Right atrium auricular region (tissue), 2 donors: ENCODE measurements around the gene OGN. TPM values are rescaled to one million over a fixed set of nuclear protein-coding genes. Genes with fewer than 3 reads are reported as not detected.
A peak's percentile ranks its signal among the peaks of the same experiment; 100 is the strongest.

Source experiments
- DNase-seq: peaks from one replicate; pipeline ENCODE4 v3.0.0-alpha.2; 2019; ENCODE audit warnings: low spot score
- H3K27ac ChIP-seq, 2 donors: fragments of 200-600 bp; sonication (generic); 1 replicate in 1 of 2; 2 replicates in 1 of 2; pipeline ENCODE4 v1.5.1; 2016 to 2019
- H3K27me3 ChIP-seq, 2 donors: fragments of 200-600 bp; sonication (generic); one replicate each; pipeline versions ENCODE4 v1.5.1 to v1.6.0; 2017 to 2019
- H3K36me3 ChIP-seq: fragments of 200-600 bp; sonication (generic); one replicate; pipeline ENCODE4 v1.5.1; 2016
- H3K4me1 ChIP-seq, 2 donors: fragments of 200-600 bp; sonication (generic); one replicate each; pipeline versions ENCODE4 v1.5.1 to v1.6.0; 2017 to 2019
- H3K4me3 ChIP-seq, 2 donors: fragments of 200-600 bp; sonication (generic); 1 replicate in 1 of 2; 2 replicates in 1 of 2; pipeline ENCODE4 v1.5.1; 2017 to 2019; ENCODE audit warnings: mild to moderate bottlenecking in 1 of 2, moderate library complexity in 1 of 2
- H3K9me3 ChIP-seq, 2 donors: fragments of 200-600 bp; sonication (generic); one replicate each; pipeline ENCODE4 v1.5.1; 2019
- total RNA-seq, 2 donors: library from RNA; depleted of rRNA; stranded (reverse); fragments of >200 nt; gene quantifications; one replicate each; pipeline ENCODE4 v1.1.0, GENCODE V29; 2016
- TF ChIP-seq, protein P1 (sequence below), 2 donors: fragments of 200-600 bp; sonication (generic); IDR thresholded peaks; one replicate each; pipeline ENCODE4 v1.5.1; 2019; ENCODE audit warnings: antibody characterized with exemption in 2 of 2

The OGN gene
- total RNA-seq, 2 donors from 2014 or later, result 15.5 to 39.1 TPM

DNA sequence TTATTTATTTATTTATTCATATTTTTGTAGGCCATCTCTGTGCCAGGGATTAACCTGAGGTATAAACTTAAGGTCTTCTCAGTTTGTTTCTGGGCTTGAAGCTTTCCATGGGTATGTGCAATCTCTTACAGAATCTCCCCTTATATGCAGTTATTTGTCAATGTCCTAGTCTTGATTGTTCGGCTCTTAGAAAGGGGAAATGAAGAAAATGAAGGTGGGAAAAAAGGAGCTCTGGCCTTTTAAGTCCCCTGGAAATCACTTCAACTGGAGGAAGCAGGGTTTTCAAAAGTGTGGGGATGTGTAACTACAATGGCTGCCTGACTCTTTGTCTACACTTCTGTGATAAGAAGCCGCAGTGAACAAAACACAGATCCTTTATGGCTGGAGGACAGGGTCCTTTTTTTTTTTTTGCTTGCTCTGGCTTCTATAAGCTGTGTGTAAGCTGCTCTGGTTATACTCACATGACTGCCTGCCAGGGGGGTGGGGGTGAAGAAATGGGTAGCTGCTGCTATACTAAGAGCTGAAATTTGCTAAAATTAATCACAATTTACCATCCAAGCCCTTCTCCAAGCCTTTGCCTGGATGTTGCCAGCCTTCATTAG is 44.9 kb downstream of the OGN start:
- Histone ChIP-seq H3K9me3 (peaks cover 0 to 38% of the 10 kb centered on the region in 2 donors), H3K4me1 (no peaks in the 10 kb centered on the region), H3K27me3 (no peaks in the 10 kb centered on the region), H3K4me3 (no peak overlapping the region), H3K27ac (no peak overlapping the region), H3K36me3 (no peaks in the 10 kb centered on the region)
- TF ChIP-seq, protein P1, sequence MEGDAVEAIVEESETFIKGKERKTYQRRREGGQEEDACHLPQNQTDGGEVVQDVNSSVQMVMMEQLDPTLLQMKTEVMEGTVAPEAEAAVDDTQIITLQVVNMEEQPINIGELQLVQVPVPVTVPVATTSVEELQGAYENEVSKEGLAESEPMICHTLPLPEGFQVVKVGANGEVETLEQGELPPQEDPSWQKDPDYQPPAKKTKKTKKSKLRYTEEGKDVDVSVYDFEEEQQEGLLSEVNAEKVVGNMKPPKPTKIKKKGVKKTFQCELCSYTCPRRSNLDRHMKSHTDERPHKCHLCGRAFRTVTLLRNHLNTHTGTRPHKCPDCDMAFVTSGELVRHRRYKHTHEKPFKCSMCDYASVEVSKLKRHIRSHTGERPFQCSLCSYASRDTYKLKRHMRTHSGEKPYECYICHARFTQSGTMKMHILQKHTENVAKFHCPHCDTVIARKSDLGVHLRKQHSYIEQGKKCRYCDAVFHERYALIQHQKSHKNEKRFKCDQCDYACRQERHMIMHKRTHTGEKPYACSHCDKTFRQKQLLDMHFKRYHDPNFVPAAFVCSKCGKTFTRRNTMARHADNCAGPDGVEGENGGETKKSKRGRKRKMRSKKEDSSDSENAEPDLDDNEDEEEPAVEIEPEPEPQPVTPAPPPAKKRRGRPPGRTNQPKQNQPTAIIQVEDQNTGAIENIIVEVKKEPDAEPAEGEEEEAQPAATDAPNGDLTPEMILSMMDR (IDR thresholded peaks at IDR 0.05), result no peak
- no peak for DNase-seq

DNA sequence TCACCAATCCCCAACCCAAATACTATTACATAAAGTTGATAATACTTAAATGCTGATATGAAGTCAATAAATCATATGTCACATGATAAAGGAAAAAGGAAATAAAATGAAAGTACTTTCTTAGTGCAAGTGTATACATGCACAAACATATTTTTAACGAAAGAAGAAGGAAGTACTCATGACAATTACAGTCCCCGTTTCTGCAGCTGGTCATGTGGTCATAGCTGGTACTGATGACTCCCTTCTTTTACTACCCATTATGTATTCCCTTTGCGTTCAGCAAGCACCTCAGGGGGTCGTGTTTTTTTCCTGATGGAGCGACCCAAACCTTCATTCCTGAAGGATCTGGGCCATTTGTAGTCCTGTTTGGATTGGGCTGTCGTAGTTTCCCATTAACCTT is 51.3 kb downstream of the OGN start:
- no peaks in the 10 kb centered on the region for H3K4me1 ChIP-seq
- DNase-seq, result no peak
- H3K36me3 ChIP-seq, result no peaks in the 10 kb centered on the region
- H3K27me3 ChIP-seq, result no peaks in the 10 kb centered on the region
- H3K9me3 ChIP-seq, result peaks cover 0 to 37% of the 10 kb centered on the region in 2 donors
- TF ChIP-seq, protein P1 (IDR thresholded peaks at IDR 0.05), result no peak
- no peak overlapping the region for H3K27ac ChIP-seq
- H3K4me3 ChIP-seq, result no peak overlapping the region

DNA sequence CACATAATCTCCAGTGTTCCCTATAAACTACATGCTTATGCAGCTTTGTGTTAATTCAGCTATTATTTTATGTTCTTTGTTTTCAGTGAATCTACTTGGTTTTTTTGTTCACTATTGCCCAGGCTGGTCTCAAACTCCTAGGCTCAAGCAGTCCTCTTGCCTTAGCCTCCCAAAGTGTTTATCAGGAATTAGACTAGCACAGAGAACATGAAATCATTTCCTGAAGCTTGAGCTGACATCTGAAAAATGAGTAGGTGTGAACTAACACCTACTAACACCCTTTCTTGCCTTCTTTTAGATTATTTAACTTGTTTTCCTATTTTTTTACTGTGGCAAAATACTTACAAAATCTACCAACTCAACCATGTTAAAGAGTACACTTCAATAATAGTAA is 53.6 kb downstream of the OGN start:
- peaks cover 0 to 13% of the 10 kb centered on the region in 2 donors for H3K9me3 ChIP-seq
- no peak for DNase-seq
- H3K27me3 ChIP-seq, result no peaks in the 10 kb centered on the region
- no peak overlapping the region for H3K4me3 ChIP-seq
- peak overlapping the region; percentile 56 to 61 for H3K27ac ChIP-seq
- H3K36me3 ChIP-seq, result no peaks in the 10 kb centered on the region
- TF ChIP-seq, protein P1 (IDR thresholded peaks at IDR 0.05), result no peak
- no peaks in the 10 kb centered on the region for H3K4me1 ChIP-seq

DNA sequence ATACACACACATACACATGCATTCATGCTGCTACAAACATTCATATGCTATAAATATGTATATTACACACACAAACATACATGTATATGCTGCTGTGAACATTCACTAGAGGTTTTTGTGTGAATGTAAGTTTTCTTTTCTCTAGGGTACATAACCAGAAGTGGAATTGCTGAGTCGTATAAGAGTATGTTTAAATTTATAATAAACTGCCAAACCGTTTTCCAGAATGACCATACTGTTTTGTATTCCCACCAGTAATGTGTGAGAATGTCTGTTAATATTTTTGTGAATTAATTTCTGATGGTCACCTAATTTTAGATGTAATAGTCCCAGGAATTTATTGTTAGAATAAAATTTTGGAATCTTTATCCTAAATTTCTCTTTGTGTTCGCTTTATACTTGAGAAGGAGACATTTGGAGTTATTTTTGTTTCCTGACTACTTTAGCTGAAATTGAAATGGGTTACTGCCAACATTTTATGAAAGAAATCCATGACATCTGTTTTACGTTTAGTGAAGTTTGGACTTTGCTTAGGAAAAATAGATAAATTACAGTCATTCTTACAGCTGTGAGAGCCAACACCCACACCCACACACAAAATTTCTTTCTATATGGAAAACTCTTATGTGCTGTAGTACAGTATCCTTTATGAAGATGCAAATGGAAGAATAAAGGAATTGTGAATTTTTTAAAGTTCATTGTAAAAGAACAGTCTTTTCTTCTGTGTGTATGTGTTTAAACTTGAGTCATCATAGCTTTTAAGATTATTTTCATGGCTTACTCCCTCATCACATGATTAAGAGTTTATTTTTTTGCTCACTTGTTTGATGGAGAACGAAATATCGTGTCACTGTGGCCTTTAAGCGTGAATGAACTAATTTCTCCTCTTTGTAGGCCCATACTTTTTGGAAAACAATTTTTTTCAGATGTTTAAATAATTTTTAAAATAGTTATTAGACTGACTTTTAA is 54.3 kb downstream of the OGN start:
- H3K4me1 ChIP-seq, result no peaks in the 10 kb centered on the region
- no peaks in the 10 kb centered on the region for H3K36me3 ChIP-seq
- H3K9me3 ChIP-seq, result peaks cover 0 to 8% of the 10 kb centered on the region in 2 donors
- peak overlapping the region; percentile 56 to 61 for H3K27ac ChIP-seq
- no peaks in the 10 kb centered on the region for H3K27me3 ChIP-seq
- DNase-seq, result no peak
- H3K4me3 ChIP-seq, result no peak overlapping the region
- TF ChIP-seq, protein P1 (IDR thresholded peaks at IDR 0.05), result no peak

DNA sequence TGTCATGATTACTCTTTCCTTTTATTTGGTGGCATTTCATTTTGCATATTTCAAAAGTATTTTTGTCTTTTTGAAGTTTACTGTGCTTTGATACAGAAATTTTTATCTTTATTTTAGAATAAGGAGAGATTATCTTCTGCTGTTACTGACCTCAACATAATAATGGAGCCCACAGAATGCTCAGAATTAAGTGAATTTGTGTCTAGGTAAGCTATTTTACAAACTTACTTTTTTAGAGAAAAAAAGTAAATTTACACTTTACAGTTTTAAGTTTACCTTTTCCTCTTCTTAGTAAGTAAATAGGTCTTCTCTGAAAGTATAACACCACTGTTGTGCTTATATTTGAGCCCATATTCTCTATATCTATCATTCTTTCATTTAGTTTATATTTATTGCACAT is 58.8 kb downstream of the OGN start:
- no peaks in the 10 kb centered on the region for H3K36me3 ChIP-seq
- H3K9me3 ChIP-seq, result no peaks in the 10 kb centered on the region
- H3K27me3 ChIP-seq, result no peaks in the 10 kb centered on the region
- H3K27ac ChIP-seq, result no peak overlapping the region
- TF ChIP-seq, protein P1 (IDR thresholded peaks at IDR 0.05), result no peak
- no peaks in the 10 kb centered on the region for H3K4me1 ChIP-seq
- no peak overlapping the region for H3K4me3 ChIP-seq
- no peak for DNase-seq
